HG03520 (cell line): ENCODE measurements around the gene NTM.

Source experiments
- ATAC-seq: cut with Tn5 transposase; IDR thresholded peaks from one replicate; pipeline ENCODE4 v1.9.1; 2021; ENCODE audit warnings: mild to moderate bottlenecking, moderate library complexity; ENCODE audit not compliant: unreplicated experiment

Gene NTM

GRCh38 chr11:131877246-131877942 lies 507.0 kb downstream of the NTM start:
- no peak for ATAC-seq

GRCh38 chr11:131880316-131880715 lies 509.9 kb downstream of the NTM start:
- ATAC-seq = no peak

GRCh38 chr11:131880976-131881375 lies 510.6 kb downstream of the NTM start:
- no peak for ATAC-seq

GRCh38 chr11:131883332-131883731 lies 512.9 kb downstream of the NTM start:
- no peak for ATAC-seq

- peak; percentile 47 for ATAC-seq
Observed at GRCh38 chr11:131884461-131885073, 514.2 kb downstream of the NTM start.

GRCh38 chr11:131885431-131885830 lies 515.0 kb downstream of the NTM start:
- ATAC-seq = no peak

GRCh38 chr11:131886201-131886600 lies 515.8 kb downstream of the NTM start:
- ATAC-seq = no peak

- no peak for ATAC-seq
Observed at GRCh38 chr11:131888230-131888855, 517.9 kb downstream of the NTM start.

GRCh38 chr11:131889146-131889577 lies 518.7 kb downstream of the NTM start:
- ATAC-seq = no peak

- no peak for ATAC-seq
Observed at GRCh38 chr11:131889760-131890581, 519.6 kb downstream of the NTM start.

GRCh38 chr11:131893103-131893890 lies 522.9 kb downstream of the NTM start:
- ATAC-seq = peak; percentile 94

GRCh38 chr11:131893988-131894387 lies 523.6 kb downstream of the NTM start:
- ATAC-seq = no peak

GRCh38 chr11:131894615-131895544 lies 524.5 kb downstream of the NTM start:
- no peak for ATAC-seq

GRCh38 chr11:131895865-131896264 lies 525.5 kb downstream of the NTM start:
- no peak for ATAC-seq

GRCh38 chr11:131896978-131897615 lies 526.7 kb downstream of the NTM start:
- no peak for ATAC-seq

GRCh38 chr11:131897956-131898355 lies 527.5 kb downstream of the NTM start:
- ATAC-seq = no peak

- no peak for ATAC-seq
Observed at GRCh38 chr11:131898949-131899348, 528.5 kb downstream of the NTM start.

GRCh38 chr11:131899950-131900580 lies 529.6 kb downstream of the NTM start:
- no peak for ATAC-seq
